Measurements from ENCODE around the gene SF1.
A peak's percentile ranks its signal among the peaks of the same experiment; 100 is the strongest.

Gene SF1

GRCh38 chr11:64784813-64785581, 6.7 kb upstream of the SF1 start:
- DNase-seq (ENCODE audit: low read depth in 2 of 3, low spot score in 1 of 3), result no peak

GRCh38 chr11:64778223-64778472, 194 bp downstream of the SF1 start:
- no peak for DNase-seq (ENCODE audit: low read depth in 2 of 3, low spot score in 1 of 3)

GRCh38 chr11:64777449-64778222, 706 bp downstream of the SF1 start:
- DNase-seq (ENCODE audit: low read depth in 2 of 3, low spot score in 1 of 3), result peak; percentile 60 to 77 (median 60)

- DNase-seq (ENCODE audit: low read depth in 2 of 3, low spot score in 1 of 3), result no peak
Measured at GRCh38 chr11:64776875-64777274, 1.5 kb downstream of the SF1 start.

- no peak for DNase-seq (ENCODE audit: low read depth in 2 of 3, low spot score in 1 of 3)
Measured at GRCh38 chr11:64776425-64776824, 1.9 kb downstream of the SF1 start.

- no peak for DNase-seq (ENCODE audit: low read depth in 2 of 3, low spot score in 1 of 3)
Measured at GRCh38 chr11:64774144-64774543, 4.2 kb downstream of the SF1 start.

GRCh38 chr11:64772303-64773018, 5.9 kb downstream of the SF1 start:
- DNase-seq (ENCODE audit: low read depth in 2 of 3, low spot score in 1 of 3), result no peak

GRCh38 chr11:64771861-64772260, 6.5 kb downstream of the SF1 start:
- DNase-seq (ENCODE audit: low read depth in 2 of 3, low spot score in 1 of 3), result no peak

GRCh38 chr11:64770120-64770519, 8.2 kb downstream of the SF1 start:
- no peak for DNase-seq (ENCODE audit: low read depth in 2 of 3, low spot score in 1 of 3)

GRCh38 chr11:64769283-64769682, 9.1 kb downstream of the SF1 start:
- no peak for DNase-seq (ENCODE audit: low read depth in 2 of 3, low spot score in 1 of 3)

GRCh38 chr11:64768300-64768694, 10.0 kb downstream of the SF1 start:
- no peak for DNase-seq (ENCODE audit: low read depth in 2 of 3, low spot score in 1 of 3)

- peak; percentile 58 to 83 (median 77) for DNase-seq (ENCODE audit: low read depth in 2 of 3, low spot score in 1 of 3)
Measured at GRCh38 chr11:64767344-64768299, 10.7 kb downstream of the SF1 start.

- DNase-seq (ENCODE audit: low read depth in 2 of 3, low spot score in 1 of 3), result no peak
Measured at GRCh38 chr11:64766881-64767280, 11.5 kb downstream of the SF1 start.

GRCh38 chr11:64765851-64766665, 12.3 kb downstream of the SF1 start:
- no peak for DNase-seq (ENCODE audit: low read depth in 2 of 3, low spot score in 1 of 3)

- DNase-seq (ENCODE audit: low read depth in 2 of 3, low spot score in 1 of 3), result no peak
Measured at GRCh38 chr11:64765291-64765850, 13.0 kb downstream of the SF1 start.

GRCh38 chr11:64764753-64765152, 13.6 kb downstream of the SF1 start:
- no peak for DNase-seq (ENCODE audit: low read depth in 2 of 3, low spot score in 1 of 3)

GRCh38 chr11:64764040-64764611, 14.2 kb downstream of the SF1 start:
- no peak for DNase-seq (ENCODE audit: low read depth in 2 of 3, low spot score in 1 of 3)

GRCh38 chr11:64763526-64764039, 14.8 kb downstream of the SF1 start:
- no peak for DNase-seq (ENCODE audit: low read depth in 2 of 3, low spot score in 1 of 3)
